ENCODE results near the gene ATP5F1D.

DNA sequence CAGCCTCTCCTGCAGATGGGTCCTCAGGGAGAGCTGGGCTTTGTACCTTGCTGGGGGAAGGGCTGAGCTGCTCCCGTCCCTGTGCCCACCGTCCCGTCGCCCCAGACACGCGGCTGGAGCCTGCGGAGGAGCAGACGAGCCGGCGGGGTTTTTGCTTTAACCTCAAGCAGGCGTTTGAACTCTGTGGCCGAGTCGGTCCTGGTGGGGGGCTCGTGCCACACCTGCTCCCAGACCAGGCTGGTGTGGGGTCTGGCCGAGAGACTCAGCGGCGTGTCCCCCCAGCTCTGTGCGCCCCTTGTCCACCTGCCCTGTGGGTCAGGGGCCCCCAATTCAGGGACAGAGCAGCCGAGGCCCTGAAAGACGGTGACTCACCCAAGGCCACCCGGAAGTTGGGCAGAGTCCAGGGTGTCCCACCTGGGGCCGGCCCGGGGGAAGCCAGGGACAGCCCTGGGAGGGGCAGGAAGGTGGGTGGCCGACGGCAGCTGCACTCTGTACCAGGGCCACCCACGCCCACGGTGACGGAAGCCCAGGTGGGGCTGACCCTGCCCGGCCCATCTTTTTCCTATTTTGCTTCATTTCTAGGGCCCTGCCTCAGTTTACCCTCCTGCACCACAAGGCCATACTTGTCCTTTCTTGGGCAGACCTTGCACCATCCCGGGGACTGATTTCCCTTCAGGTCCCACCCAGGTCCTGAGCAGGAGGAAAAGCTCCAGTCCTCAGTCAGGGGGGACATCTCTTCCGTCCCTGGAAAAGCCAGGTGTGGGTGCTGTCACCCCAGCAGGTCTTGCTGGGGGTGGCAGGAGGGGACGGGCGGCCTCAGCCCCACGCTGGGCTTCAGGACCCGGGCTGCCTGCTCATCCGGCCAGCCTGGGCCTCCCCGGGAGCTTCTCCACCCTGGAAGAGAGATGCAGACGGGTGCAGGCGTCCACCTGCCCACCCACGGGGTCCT, 49.4 kb downstream of the ATP5F1D start:
- TF ChIP-seq GATA3 (IDR thresholded peaks at IDR 0.05; ENCODE audit: low read depth, low read length) (no peak), GATA2 (IDR thresholded peaks at IDR 0.05; ENCODE audit: low read depth, low read length) (no peak)

Data from SH-SY5Y (cell line).